Dermis microvascular lymphatic vessel endothelial cell (primary cell): ENCODE results near the gene SGPL1. TPM values are rescaled to one million over a fixed set of nuclear protein-coding genes. Genes with fewer than 3 reads are reported as not detected.

Source experiments
- DNase-seq, 2 donors: peaks; one replicate each; pipeline versions ENCODE4 v3.0.0 to v3.0.0-alpha.2; 2010; ENCODE audit warnings: low read depth in 2 of 2
- total RNA-seq: library from RNA; depleted of rRNA; stranded (reverse); fragments of >200 nt; gene quantifications from 2 replicates; pipeline ENCODE4 v1.2.1, GENCODE V29; 2014

SGPL1 gene
- total RNA-seq, 1 donor from 2014 or later = 9.4 TPM

GRCh38 chr10:70810967-70811366 is 4.8 kb upstream of the SGPL1 start:
- no peak for DNase-seq

- peak in 1 of 2 donors; percentile 16 for DNase-seq
These were observed 3.9 kb upstream of the SGPL1 start for GRCh38 chr10:70811881-70812280.

- no peak for DNase-seq
These were observed 2.9 kb upstream of the SGPL1 start for GRCh38 chr10:70812814-70813213.

- no peak for DNase-seq
These were observed 1.6 kb upstream of the SGPL1 start for GRCh38 chr10:70814126-70814525.

- peak; percentile 25 to 92 for DNase-seq
These were observed 609 bp downstream of the SGPL1 start for GRCh38 chr10:70816220-70816894.

GRCh38 chr10:70820976-70821750 is 5.4 kb downstream of the SGPL1 start:
- no peak for DNase-seq

- no peak for DNase-seq
These were observed 6.5 kb downstream of the SGPL1 start for GRCh38 chr10:70822076-70822820.

- no peak for DNase-seq
These were observed 11.5 kb downstream of the SGPL1 start for GRCh38 chr10:70827086-70827757.

GRCh38 chr10:70828923-70829322 is 13.2 kb downstream of the SGPL1 start:
- no peak for DNase-seq

- DNase-seq = no peak
These were observed 13.8 kb downstream of the SGPL1 start for GRCh38 chr10:70829543-70829942.

GRCh38 chr10:70830164-70830563 is 14.4 kb downstream of the SGPL1 start:
- DNase-seq = peak in 1 of 2 donors; percentile 16

GRCh38 chr10:70832221-70832620 is 16.5 kb downstream of the SGPL1 start:
- DNase-seq = no peak

GRCh38 chr10:70832852-70833528 is 17.2 kb downstream of the SGPL1 start:
- DNase-seq = peak in 1 of 2 donors; percentile 71

- no peak for DNase-seq
These were observed 17.9 kb downstream of the SGPL1 start for GRCh38 chr10:70833601-70834000.

- no peak for DNase-seq
These were observed 18.3 kb downstream of the SGPL1 start for GRCh38 chr10:70834021-70834420.

- no peak for DNase-seq
These were observed 18.8 kb downstream of the SGPL1 start for GRCh38 chr10:70834441-70835151.

GRCh38 chr10:70836319-70836718 is 20.6 kb downstream of the SGPL1 start:
- DNase-seq = no peak

- DNase-seq = no peak
These were observed 21.9 kb downstream of the SGPL1 start for GRCh38 chr10:70837660-70838059.

- DNase-seq = no peak
These were observed 22.6 kb downstream of the SGPL1 start for GRCh38 chr10:70838270-70838805.

GRCh38 chr10:70840836-70841235 is 25.1 kb downstream of the SGPL1 start:
- no peak for DNase-seq
